HG03280 (cell line): ENCODE data around the gene PLCH2.

Experiments
- ATAC-seq: cut with Tn5 transposase; IDR thresholded peaks from one replicate; pipeline ENCODE4 v1.9.1; 2021; ENCODE audit warnings: mild to moderate bottlenecking, moderate library complexity; ENCODE audit not compliant: unreplicated experiment

The PLCH2 gene

GRCh38 chr1:2525920-2526823 lies 50.1 kb downstream of the PLCH2 start, which contains the start of gene PANK4:
Gene PANK4 (minus strand): TSS chr1:2526596. CDS start chr1:2526587, 9 bp downstream.
- ATAC-seq: peak; percentile 91

GRCh38 chr1:2526824-2527555 lies 50.9 kb downstream of the PLCH2 start:
- ATAC-seq: peak; percentile 30

GRCh38 chr1:2527556-2527860 lies 51.4 kb downstream of the PLCH2 start:
- ATAC-seq: no peak

GRCh38 chr1:2528016-2528415 lies 51.9 kb downstream of the PLCH2 start:
- no peak for ATAC-seq

DNA sequence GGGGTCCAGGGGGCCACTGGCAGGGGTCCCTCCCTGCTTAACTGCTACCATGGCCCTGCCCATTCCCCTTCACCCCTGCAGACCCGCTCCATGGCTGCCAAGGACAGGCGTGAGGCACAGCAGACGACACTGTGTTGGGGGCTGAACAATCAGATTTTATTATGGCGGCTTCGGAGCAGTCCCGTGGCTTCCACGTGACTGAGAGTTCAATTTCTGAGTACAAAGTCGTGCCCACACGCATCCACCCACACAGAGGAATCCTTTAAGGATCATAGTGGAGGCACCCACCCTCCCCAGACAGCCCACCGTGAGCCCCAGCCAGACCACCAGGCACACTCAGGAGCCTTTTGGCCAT lies 52.5 kb downstream of the PLCH2 start:
- no peak for ATAC-seq

DNA sequence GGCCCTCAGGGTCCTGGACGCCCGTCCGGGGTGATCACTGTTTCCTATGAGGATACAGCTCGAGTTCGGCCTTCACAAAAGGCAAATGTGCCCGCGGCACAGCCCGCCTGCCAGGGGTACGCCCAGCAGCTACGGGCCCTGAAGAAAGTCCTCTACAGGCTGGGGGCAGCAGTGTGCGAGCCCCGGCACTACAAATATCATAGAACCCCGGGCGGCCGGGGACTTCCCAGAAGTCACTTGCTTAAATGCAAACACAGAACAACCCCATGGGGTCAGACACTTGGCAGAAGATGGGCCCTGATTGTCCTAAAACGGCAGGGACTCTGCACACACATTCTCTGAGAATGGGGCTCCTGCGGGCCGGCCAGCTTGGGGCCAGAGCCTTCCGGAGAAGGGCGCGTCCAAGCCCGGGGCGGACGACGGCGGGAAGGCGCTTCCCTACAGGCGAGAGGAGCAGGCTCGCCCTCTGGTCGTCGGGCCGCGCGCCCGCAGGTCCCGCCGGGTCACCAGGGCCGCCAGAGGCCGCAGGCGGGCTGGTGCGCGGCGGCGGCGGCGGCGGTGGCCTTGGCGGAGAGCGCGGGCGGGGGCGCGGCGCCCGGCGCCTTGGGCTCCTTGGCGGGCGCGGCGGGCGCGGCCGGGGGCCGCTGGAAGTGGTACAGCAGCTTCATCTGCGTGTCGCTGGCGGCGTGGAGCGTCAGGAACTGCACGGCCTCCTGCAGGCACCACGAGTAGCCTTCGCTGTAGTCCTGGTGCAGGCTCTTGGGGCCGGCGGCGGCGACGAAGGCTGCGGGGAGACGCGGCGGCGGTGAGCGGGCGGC lies 53.1 kb downstream of the PLCH2 start:
- ATAC-seq: no peak

DNA sequence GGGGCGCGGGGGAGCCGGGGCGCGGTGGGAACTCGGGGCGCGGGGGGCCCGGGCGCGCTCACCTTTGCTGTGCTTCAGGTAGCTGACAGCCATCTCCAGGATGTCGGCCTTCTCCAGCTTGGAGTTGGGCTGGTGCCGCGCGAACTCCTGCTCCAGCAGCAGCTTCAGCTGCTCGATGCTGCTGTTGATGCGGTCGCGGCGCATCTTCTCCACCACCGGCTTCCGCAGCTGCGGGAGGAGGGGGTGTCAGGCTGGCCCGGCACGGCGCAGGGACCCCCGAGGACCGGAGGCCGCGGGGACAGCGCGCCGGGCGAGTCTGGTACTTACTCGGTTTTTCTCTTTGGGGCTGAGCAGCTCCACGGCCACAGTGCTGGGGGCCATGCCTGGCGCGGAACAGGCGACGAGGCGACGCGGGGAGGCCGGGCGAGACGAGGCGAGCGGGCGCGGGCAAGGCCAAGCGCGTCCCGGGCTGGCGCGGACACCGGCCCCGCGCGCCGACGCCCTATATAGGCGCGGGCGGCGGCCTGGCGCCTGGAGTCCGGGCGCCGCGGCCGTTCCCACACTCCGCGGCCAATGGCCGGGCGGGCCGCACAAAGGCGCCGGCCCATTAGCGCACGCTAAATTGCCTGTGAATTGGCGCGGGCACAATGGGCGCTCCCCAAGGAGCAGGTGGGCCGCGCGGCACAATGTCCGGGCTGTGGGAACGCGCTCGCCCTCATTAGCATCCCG lies 53.9 kb downstream of the PLCH2 start, which contains the start of gene HES5:
Gene HES5 (minus strand): TSS at position 480 of the 729 bp plus-strand sequence. CDS start 99 bp downstream, at position 381.
- ATAC-seq: no peak

DNA sequence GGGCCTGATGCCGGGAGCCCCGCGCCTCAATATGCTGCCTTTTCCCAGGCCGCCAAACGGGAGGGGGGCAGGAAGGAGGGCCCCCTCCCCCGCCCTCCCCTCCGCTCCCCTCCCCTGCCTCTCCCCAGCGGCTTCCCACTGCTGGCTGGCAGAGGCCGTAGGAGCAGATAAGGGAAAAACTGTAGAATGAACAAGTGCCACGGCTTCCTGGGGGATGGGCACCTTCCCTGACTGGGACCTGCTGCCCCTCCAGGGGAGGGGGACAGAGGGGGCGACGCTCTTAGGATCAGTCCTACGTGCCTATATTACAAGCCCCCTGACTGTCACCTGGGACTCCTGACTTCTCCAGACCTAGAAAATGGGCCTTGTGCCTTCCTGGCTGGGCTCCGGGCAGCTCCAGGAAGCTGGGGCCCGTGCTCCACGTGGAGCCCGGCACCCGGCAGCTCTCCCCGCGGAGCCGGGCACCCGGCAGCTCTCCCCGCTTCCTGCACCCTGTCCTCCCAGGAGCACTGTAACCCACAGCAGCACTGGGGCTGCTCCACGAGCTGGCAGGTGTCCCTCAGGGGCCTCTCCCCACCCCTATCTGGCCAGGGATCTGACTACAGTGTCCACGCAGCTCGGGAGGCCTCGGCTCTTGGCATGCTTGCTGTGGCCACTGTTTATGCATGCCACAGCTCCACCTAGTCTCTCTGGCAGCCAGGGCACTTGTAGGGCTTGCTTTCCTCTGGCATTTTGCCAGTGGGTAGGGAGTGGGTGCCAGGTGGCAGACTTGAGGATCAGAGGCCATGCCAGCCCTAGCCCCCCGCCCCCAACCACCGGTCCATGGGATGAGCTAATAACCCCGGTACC lies 54.6 kb downstream of the PLCH2 start:
- ATAC-seq: no peak

DNA sequence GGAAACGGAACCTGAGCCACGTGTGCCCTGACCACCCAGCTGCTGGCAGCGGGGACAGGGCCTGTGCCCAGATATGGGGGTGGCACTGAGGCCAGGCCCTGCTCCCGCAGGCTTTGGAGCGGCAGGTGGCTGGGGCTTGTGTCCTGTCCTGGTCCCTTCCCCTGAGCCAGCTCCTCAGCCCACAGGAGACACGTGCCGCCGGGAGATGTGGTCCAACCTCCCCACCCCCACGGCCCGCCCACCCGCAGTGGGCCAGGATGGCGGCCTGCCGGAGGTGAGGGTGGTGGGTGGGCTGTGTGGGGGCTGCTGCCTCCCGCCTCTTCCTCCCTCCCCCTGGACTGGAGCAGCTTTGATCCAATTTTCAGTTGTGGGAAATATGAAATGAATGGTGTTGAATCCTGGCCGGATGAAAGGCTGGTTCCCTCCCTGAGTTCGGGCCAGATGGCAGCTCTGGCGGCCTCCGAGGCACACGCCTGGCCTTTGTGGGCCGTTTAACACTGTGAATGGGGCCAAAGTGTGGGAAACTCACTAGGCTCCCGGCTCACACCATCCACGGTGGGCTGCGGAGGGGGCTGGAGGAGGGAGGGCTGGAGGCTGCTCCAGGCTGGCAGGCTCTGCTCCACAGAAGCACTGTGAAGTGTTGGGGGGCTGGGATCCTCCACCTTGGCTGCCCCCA lies 56.5 kb downstream of the PLCH2 start:
- ATAC-seq: no peak

DNA sequence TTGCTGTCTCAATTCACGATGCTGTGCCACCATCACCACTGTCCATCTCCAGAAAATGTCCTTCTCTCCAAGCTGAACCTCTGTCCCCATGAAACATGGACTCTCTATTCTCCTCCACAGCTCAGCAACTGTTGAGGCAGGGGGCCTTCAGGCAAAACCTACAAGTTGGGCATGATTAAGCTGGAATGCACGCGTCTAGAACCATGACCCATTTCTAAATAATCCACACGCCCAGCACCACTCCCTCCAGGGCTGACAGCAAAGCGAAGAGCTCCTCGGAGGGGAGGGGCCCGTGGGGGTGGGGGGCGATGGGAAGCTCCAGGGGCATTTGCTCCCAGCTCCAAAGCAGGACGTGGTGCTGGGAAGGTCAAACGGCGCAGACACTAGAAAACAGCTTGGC lies 57.3 kb downstream of the PLCH2 start:
- ATAC-seq: no peak

DNA sequence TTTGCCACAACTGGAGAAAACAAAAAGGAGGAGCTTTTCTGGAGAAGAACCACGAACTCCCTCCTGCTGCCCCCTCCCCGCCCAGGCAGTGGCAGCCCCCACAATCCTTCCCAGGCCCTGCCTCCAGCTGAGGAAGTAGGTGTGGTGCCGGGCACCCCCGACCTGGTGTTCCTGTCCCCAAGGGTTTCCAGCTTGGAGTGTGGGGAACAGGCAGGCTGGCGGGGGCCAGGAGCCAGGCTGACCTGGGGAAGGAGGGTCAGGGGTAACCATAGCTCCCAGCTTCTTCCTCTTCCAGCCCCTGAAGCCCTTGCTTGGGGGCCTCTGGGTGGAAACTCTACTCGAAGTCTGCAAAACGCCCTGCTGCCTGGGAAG lies 58.2 kb downstream of the PLCH2 start:
- no peak for ATAC-seq

- no peak for ATAC-seq
Observed at GRCh38 chr1:2534687-2535441, 58.8 kb downstream of the PLCH2 start.

DNA sequence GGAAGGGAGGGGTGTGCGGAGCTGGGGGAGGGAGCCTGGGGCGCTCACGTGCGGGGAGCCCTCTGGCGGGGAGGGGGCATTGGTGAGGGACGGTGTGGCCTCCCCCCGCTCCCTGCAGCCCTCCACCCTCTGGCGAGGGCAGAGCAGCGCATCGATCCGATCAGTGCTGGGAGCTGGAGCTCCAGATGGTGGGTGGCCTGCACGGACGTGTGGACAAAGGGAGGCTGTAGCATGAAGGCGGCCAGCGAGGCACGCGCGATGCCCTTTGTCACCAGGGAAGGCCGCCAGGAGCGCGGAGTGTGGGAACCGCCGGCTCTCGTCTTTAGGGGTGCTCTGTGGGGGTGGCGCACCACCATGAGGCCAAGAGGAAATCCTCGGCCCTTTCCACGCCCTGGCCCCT lies 59.4 kb downstream of the PLCH2 start:
- ATAC-seq: no peak

DNA sequence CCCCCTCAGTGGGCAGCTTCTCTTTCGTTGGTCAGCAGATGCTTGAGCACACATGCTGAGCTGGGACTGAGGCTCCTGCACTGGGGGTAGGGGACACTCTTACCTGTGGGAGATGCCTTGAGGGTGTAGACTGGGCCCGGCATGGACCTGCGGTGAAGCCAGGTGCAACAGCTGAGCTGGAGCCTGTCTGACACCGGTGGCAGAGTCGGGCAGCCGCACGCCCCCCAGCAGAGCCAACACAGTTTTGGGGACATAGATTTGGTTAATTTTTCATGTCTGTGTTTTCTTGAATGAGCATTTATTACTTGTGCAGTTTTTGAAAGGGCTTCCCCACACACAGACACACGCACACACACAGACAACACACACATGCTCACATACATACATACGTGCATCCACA lies 59.9 kb downstream of the PLCH2 start:
- no peak for ATAC-seq

- ATAC-seq: no peak
Observed at GRCh38 chr1:2537784-2538115, 61.7 kb downstream of the PLCH2 start.

- no peak for ATAC-seq
Observed at GRCh38 chr1:2538376-2538775, 62.3 kb downstream of the PLCH2 start.

- ATAC-seq: no peak
Observed at GRCh38 chr1:2538872-2539271, 62.8 kb downstream of the PLCH2 start.

- ATAC-seq: no peak
Observed at GRCh38 chr1:2539312-2539907, 63.3 kb downstream of the PLCH2 start.
